ENCODE data around the gene IGF2R.
A peak's percentile ranks its signal among the peaks of the same experiment; 100 is the strongest.
"Not testable (repeated sequence)": the region's sequence is repeated elsewhere in the genome, so short reads cannot be mapped to it uniquely, and the experiment has no call there.

IGF2R gene

GRCh38 chr6:159968295-159969203, at the start of gene IGF2R:
TSS of gene IGF2R (plus strand) at chr6:159969082. CDS start at chr6:159969247, 165 bp downstream.
- peaks cover 5% of the 10 kb centered on the region for H3K27me3 ChIP-seq (ENCODE audit: low read depth)
- in situ Hi-C loops (cut with MboI; ENCODE audit: low sequenced_read_pairs) = no loop called here
- peak within 1 kb of the TSS; percentile 64 for H3K4me3 ChIP-seq
- H3K4me1 ChIP-seq = peaks cover 13% of the 10 kb centered on the region
- DNase-seq (ENCODE audit: low spot score in 2 of 2) = peak; percentile 78 to 93
- no peaks in the 10 kb centered on the region for H3K36me3 ChIP-seq (replicated peaks)
- no peaks in the 10 kb centered on the region for H3K9me3 ChIP-seq

- Histone ChIP-seq H3K4me1 (no peaks in the 10 kb centered on the region), H3K9me3 (no peaks in the 10 kb centered on the region), H3K4me3 (no peak overlapping the region), H3K36me3 (replicated peaks) (no peaks in the 10 kb centered on the region), H3K27me3 (ENCODE audit: low read depth) (no peaks in the 10 kb centered on the region)
- in situ Hi-C loops (cut with MboI; ENCODE audit: low sequenced_read_pairs) = no loop called here
- DNase-seq (ENCODE audit: low spot score in 2 of 2) = no peak
Observed at GRCh38 chr6:159919800-159920199, 49.1 kb upstream of the IGF2R start.

- DNase-seq (ENCODE audit: low spot score in 2 of 2); H3K36me3 ChIP-seq (replicated peaks); H3K9me3 ChIP-seq; in situ Hi-C loops (cut with MboI; ENCODE audit: low sequenced_read_pairs); H3K4me3 ChIP-seq; H3K27me3 ChIP-seq (ENCODE audit: low read depth); H3K4me1 ChIP-seq: not testable (repeated sequence)
Observed at GRCh38 chr6:159924150-159924549, 44.7 kb upstream of the IGF2R start.

GRCh38 chr6:159926542-159927203, 42.2 kb upstream of the IGF2R start:
- H3K9me3 ChIP-seq = no peaks in the 10 kb centered on the region
- no peaks in the 10 kb centered on the region for H3K36me3 ChIP-seq (replicated peaks)
- H3K4me1 ChIP-seq = no peaks in the 10 kb centered on the region
- no peaks in the 10 kb centered on the region for H3K27me3 ChIP-seq (ENCODE audit: low read depth)
- no peak for DNase-seq (ENCODE audit: low spot score in 2 of 2)
- no peak overlapping the region for H3K4me3 ChIP-seq
- in situ Hi-C loops (cut with MboI; ENCODE audit: low sequenced_read_pairs) = no loop called here

GRCh38 chr6:159929819-159930218, 39.1 kb upstream of the IGF2R start:
- Histone ChIP-seq H3K36me3 (replicated peaks) (no peaks in the 10 kb centered on the region), H3K4me1 (no peaks in the 10 kb centered on the region), H3K9me3 (no peaks in the 10 kb centered on the region), H3K4me3 (no peak overlapping the region), H3K27me3 (ENCODE audit: low read depth) (no peaks in the 10 kb centered on the region)
- peak in 1 of 2 experiments; percentile 14 for DNase-seq (ENCODE audit: low spot score in 2 of 2)
- in situ Hi-C loops (cut with MboI; ENCODE audit: low sequenced_read_pairs) = no loop called here

GRCh38 chr6:159931112-159931511, 37.8 kb upstream of the IGF2R start:
- Histone ChIP-seq H3K4me1 (no peaks in the 10 kb centered on the region), H3K4me3 (no peak overlapping the region), H3K27me3 (ENCODE audit: low read depth) (no peaks in the 10 kb centered on the region), H3K36me3 (replicated peaks) (no peaks in the 10 kb centered on the region), H3K9me3 (no peaks in the 10 kb centered on the region)
- DNase-seq (ENCODE audit: low spot score in 2 of 2) = no peak
- in situ Hi-C loops (cut with MboI; ENCODE audit: low sequenced_read_pairs) = no loop called here

GRCh38 chr6:159931846-159932245, 37.0 kb upstream of the IGF2R start:
- DNase-seq (ENCODE audit: low spot score in 2 of 2) = no peak
- H3K36me3 ChIP-seq (replicated peaks) = no peaks in the 10 kb centered on the region
- H3K4me1 ChIP-seq = no peaks in the 10 kb centered on the region
- 0 out of 2 replicates have a peak, but pooled peaks cover 2% of the 10 kb centered on the region for H3K9me3 ChIP-seq
- no peaks in the 10 kb centered on the region for H3K27me3 ChIP-seq (ENCODE audit: low read depth)
- in situ Hi-C loops (cut with MboI; ENCODE audit: low sequenced_read_pairs) = no loop called here
- no peak overlapping the region for H3K4me3 ChIP-seq

- DNase-seq (ENCODE audit: low spot score in 2 of 2) = no peak
- Histone ChIP-seq H3K9me3 (0 out of 2 replicates have a peak, but pooled peaks cover 2% of the 10 kb centered on the region), H3K4me1 (no peaks in the 10 kb centered on the region), H3K36me3 (replicated peaks) (no peaks in the 10 kb centered on the region), H3K27me3 (ENCODE audit: low read depth) (no peaks in the 10 kb centered on the region), H3K4me3 (no peak overlapping the region)
- in situ Hi-C loops (cut with MboI; ENCODE audit: low sequenced_read_pairs) = no loop called here
Observed at GRCh38 chr6:159933077-159933476, 35.8 kb upstream of the IGF2R start.

- 0 out of 2 replicates have a peak, but pooled peaks cover 2% of the 10 kb centered on the region for H3K9me3 ChIP-seq
- no peaks in the 10 kb centered on the region for H3K36me3 ChIP-seq (replicated peaks)
- in situ Hi-C loops (cut with MboI; ENCODE audit: low sequenced_read_pairs) = no loop called here
- H3K27me3 ChIP-seq (ENCODE audit: low read depth) = no peaks in the 10 kb centered on the region
- no peak overlapping the region for H3K4me3 ChIP-seq
- DNase-seq (ENCODE audit: low spot score in 2 of 2) = no peak
- no peaks in the 10 kb centered on the region for H3K4me1 ChIP-seq
Observed at GRCh38 chr6:159934181-159934580, 34.7 kb upstream of the IGF2R start.

- no peak for DNase-seq (ENCODE audit: low spot score in 2 of 2)
- H3K27me3 ChIP-seq (ENCODE audit: low read depth) = no peaks in the 10 kb centered on the region
- no peaks in the 10 kb centered on the region for H3K36me3 ChIP-seq (replicated peaks)
- H3K9me3 ChIP-seq = 0 out of 2 replicates have a peak, but pooled peaks cover 2% of the 10 kb centered on the region
- H3K4me1 ChIP-seq = no peaks in the 10 kb centered on the region
- no peak overlapping the region for H3K4me3 ChIP-seq
- in situ Hi-C loops (cut with MboI; ENCODE audit: low sequenced_read_pairs) = no loop called here
Observed at GRCh38 chr6:159935065-159935464, 33.8 kb upstream of the IGF2R start.

- DNase-seq (ENCODE audit: low spot score in 2 of 2) = no peak
- in situ Hi-C loops (cut with MboI; ENCODE audit: low sequenced_read_pairs) = no loop called here
- H3K27me3 ChIP-seq (ENCODE audit: low read depth) = no peaks in the 10 kb centered on the region
- H3K36me3 ChIP-seq (replicated peaks) = no peaks in the 10 kb centered on the region
- no peaks in the 10 kb centered on the region for H3K4me1 ChIP-seq
- H3K9me3 ChIP-seq = 0 out of 2 replicates have a peak, but pooled peaks cover 2% of the 10 kb centered on the region
- no peak overlapping the region for H3K4me3 ChIP-seq
Observed at GRCh38 chr6:159935633-159936032, 33.2 kb upstream of the IGF2R start.

GRCh38 chr6:159939591-159940016, 29.3 kb upstream of the IGF2R start:
- DNase-seq (ENCODE audit: low spot score in 2 of 2) = no peak
- H3K4me3 ChIP-seq = no peak overlapping the region
- in situ Hi-C loops (cut with MboI; ENCODE audit: low sequenced_read_pairs) = no loop called here

GRCh38 chr6:159941286-159942113, 27.4 kb upstream of the IGF2R start:
- H3K36me3 ChIP-seq (replicated peaks) = no peaks in the 10 kb centered on the region
- H3K4me1 ChIP-seq = no peaks in the 10 kb centered on the region
- no peaks in the 10 kb centered on the region for H3K27me3 ChIP-seq (ENCODE audit: low read depth)
- no peak overlapping the region for H3K4me3 ChIP-seq
- no peak for DNase-seq (ENCODE audit: low spot score in 2 of 2)
- in situ Hi-C loops (cut with MboI; ENCODE audit: low sequenced_read_pairs) = no loop called here
- H3K9me3 ChIP-seq = peaks cover 16% of the 10 kb centered on the region

More at GRCh38 chr6:159939591-159940016, 29.3 kb upstream of the IGF2R start:
- Histone ChIP-seq H3K36me3 (replicated peaks) (no peaks in the 10 kb centered on the region), H3K9me3 (peaks cover 14% of the 10 kb centered on the region), H3K4me1 (no peaks in the 10 kb centered on the region), H3K27me3 (ENCODE audit: low read depth) (no peaks in the 10 kb centered on the region)

Measured in HAP-1 (cell line).